Measurements from ENCODE around the gene ASB13. TPM values are rescaled to one million over a fixed set of nuclear protein-coding genes. Genes with fewer than 3 reads are reported as not detected.

The ASB13 gene
- polyA plus RNA-seq, 1 of the 3 experiments (the other 2 are of a cell fraction), result 9.2 TPM

DNA sequence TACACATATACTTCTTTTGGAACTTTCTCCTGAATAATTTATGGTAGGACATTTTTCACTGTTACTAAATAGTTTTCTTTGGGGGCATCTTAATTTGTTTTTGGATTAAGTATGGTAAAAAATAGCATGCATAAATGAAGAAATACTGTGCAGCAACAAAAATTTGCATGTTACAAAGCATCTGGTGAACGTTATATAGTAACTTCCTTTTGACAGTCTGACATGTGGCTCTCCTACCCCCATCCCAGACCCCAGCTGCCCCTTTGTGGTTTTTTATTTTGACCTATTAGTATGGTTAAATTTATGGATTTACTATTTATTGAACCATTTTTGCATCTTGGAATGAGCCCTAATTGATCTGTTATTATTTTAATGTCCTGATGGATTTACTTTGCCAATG lies 28.2 kb upstream of the ASB13 start:
- Histone ChIP-seq H3K79me2 (ENCODE audit: insufficient read depth) (peaks cover 100% of the 10 kb centered on the region), H2AFZ (ENCODE audit: low read depth) (no peak overlapping the region), H3F3A (replicated peaks; ENCODE audit: insufficient read depth) (no peaks in the 10 kb centered on the region), H3K27ac (ENCODE audit: low read depth in 2 of 2, low read length in 1 of 2) (no peak overlapping the region), H4K20me1 (ENCODE audit: insufficient read depth) (peaks cover 54% of the 10 kb centered on the region), H3K9me2 (no peaks in the 10 kb centered on the region), H3K9me3 (no peaks in the 10 kb centered on the region; the same call in 1 of the 2 replicates), H3K36me3 (replicated peaks in 1 of 2; ENCODE audit: control insufficient read depth in 1 of 2, insufficient read depth in 2 of 2, low read length in 1 of 2) (peaks cover 0 to 5% of the 10 kb centered on the region in 2 experiments), H3K9ac (no peak overlapping the region), H3K27me3 (ENCODE audit: insufficient read depth) (no peaks in the 10 kb centered on the region), H3K4me2 (no peak overlapping the region), H3K4me3 (ENCODE audit: low read depth in 2 of 2, low read length in 1 of 2) (no peak overlapping the region), H3K4me1 (ENCODE audit: control insufficient read depth in 1 of 2, insufficient read depth in 2 of 2, low read depth in 1 of 2, low read length in 1 of 2) (peaks cover 0 to 16% of the 10 kb centered on the region in 2 experiments; a peak in 2 of 4 replicates)
- ChIA-PET POLR2A (no interaction called here), CTCF (interaction anchor here (0.9 kb wide), 1 partner anchor 17 kb away, joined by 3 read pairs; no protein-coding TSS in a partner anchor)
- WGBS (ENCODE audit: low lambda C conversion rate), result 84% methylated on average over 1 of the region's 1 CpG
- TF ChIP-seq NFIC (IDR thresholded peaks at IDR 0.05; ENCODE audit: borderline replicate concordance) (no peak), NRF1 (IDR thresholded peaks at IDR 0.05; ENCODE audit: low read depth, low read length) (no peak), FOXJ3 (CRISPR knock-in tag; IDR thresholded peaks at IDR 0.05) (no peak), GATA2 (CRISPR knock-in tag; IDR thresholded peaks at IDR 0.05) (no peak), FOXM1 (IDR thresholded peaks at IDR 0.05; ENCODE audit: low read depth) (no peak), RFX5 (IDR thresholded peaks at IDR 0.05; ENCODE audit: low read length) (no peak), CHD2 (IDR thresholded peaks at IDR 0.05; ENCODE audit: low read length, partially characterized antibody) (no peak)
- TF ChIP-seq, protein P1, sequence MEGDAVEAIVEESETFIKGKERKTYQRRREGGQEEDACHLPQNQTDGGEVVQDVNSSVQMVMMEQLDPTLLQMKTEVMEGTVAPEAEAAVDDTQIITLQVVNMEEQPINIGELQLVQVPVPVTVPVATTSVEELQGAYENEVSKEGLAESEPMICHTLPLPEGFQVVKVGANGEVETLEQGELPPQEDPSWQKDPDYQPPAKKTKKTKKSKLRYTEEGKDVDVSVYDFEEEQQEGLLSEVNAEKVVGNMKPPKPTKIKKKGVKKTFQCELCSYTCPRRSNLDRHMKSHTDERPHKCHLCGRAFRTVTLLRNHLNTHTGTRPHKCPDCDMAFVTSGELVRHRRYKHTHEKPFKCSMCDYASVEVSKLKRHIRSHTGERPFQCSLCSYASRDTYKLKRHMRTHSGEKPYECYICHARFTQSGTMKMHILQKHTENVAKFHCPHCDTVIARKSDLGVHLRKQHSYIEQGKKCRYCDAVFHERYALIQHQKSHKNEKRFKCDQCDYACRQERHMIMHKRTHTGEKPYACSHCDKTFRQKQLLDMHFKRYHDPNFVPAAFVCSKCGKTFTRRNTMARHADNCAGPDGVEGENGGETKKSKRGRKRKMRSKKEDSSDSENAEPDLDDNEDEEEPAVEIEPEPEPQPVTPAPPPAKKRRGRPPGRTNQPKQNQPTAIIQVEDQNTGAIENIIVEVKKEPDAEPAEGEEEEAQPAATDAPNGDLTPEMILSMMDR (IDR thresholded peaks at IDR 0.05), result no peak
- TF ChIP-seq, protein P2, sequence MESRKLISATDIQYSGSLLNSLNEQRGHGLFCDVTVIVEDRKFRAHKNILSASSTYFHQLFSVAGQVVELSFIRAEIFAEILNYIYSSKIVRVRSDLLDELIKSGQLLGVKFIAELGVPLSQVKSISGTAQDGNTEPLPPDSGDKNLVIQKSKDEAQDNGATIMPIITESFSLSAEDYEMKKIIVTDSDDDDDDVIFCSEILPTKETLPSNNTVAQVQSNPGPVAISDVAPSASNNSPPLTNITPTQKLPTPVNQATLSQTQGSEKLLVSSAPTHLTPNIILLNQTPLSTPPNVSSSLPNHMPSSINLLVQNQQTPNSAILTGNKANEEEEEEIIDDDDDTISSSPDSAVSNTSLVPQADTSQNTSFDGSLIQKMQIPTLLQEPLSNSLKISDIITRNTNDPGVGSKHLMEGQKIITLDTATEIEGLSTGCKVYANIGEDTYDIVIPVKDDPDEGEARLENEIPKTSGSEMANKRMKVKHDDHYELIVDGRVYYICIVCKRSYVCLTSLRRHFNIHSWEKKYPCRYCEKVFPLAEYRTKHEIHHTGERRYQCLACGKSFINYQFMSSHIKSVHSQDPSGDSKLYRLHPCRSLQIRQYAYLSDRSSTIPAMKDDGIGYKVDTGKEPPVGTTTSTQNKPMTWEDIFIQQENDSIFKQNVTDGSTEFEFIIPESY (IDR thresholded peaks at IDR 0.05; ENCODE audit: borderline replicate concordance, low read depth), result no peak
- TF ChIP-seq, protein P3, sequence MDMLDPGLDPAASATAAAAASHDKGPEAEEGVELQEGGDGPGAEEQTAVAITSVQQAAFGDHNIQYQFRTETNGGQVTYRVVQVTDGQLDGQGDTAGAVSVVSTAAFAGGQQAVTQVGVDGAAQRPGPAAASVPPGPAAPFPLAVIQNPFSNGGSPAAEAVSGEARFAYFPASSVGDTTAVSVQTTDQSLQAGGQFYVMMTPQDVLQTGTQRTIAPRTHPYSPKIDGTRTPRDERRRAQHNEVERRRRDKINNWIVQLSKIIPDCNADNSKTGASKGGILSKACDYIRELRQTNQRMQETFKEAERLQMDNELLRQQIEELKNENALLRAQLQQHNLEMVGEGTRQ (IDR thresholded peaks at IDR 0.05; ENCODE audit: borderline replicate concordance, low read depth, low read length), result no peak
- peak; percentile 23 for DNase-seq
